H9 (cell line): ENCODE results near the gene AKT1S1. TPM values are rescaled to one million over a fixed set of nuclear protein-coding genes. Genes with fewer than 3 reads are reported as not detected.

Source experiments
- DNase-seq: peaks from one replicate; pipeline ENCODE4 v3.0.0-alpha.2; 2017
- H2AFZ ChIP-seq: one replicate; pipeline ENCODE4 v1.6.1; 2013; ENCODE audit warnings: mild to moderate bottlenecking, low read length, control low read depth, moderate library complexity
- H2AK5ac ChIP-seq: 2 replicates; pipeline ENCODE4 v1.6.1; 2013; ENCODE audit warnings: low read length, control low read depth, mixed read lengths; ENCODE audit not compliant: insufficient read length
- H2BK120ac ChIP-seq: one replicate; pipeline ENCODE4 v1.6.1; 2013; ENCODE audit warnings: low read depth, mild to moderate bottlenecking, low read length, control low read depth, inconsistent platforms; ENCODE audit not compliant: poor library complexity, severe bottlenecking
- H2BK12ac ChIP-seq: 2 replicates; pipeline ENCODE4 v1.6.1; 2013; ENCODE audit warnings: low read length, control low read depth, mixed read lengths, low read depth; ENCODE audit not compliant: insufficient read length
- H2BK15ac ChIP-seq: 2 replicates; pipeline ENCODE4 v1.6.1; 2013; ENCODE audit warnings: low read depth, low read length, control low read depth
- H2BK20ac ChIP-seq: one replicate; pipeline ENCODE4 v1.6.1; 2013; ENCODE audit warnings: low read depth, mild to moderate bottlenecking, low read length, control low read depth, inconsistent platforms; ENCODE audit not compliant: poor library complexity, severe bottlenecking
- H2BK5ac ChIP-seq: 2 replicates; pipeline ENCODE4 v1.6.1; 2013; ENCODE audit warnings: low read length, control low read depth, mixed read lengths; ENCODE audit not compliant: insufficient read length
- H3K14ac ChIP-seq: 2 replicates; pipeline ENCODE4 v1.6.1; 2013; ENCODE audit warnings: low read length, control low read depth; ENCODE audit not compliant: insufficient read depth
- H3K18ac ChIP-seq: 2 replicates; pipeline ENCODE4 v1.6.1; 2013; ENCODE audit warnings: low read depth, mild to moderate bottlenecking, mixed read lengths, low read length, control low read depth; ENCODE audit not compliant: insufficient read length
- H3K23ac ChIP-seq: 2 replicates; pipeline ENCODE4 v1.6.1; 2013; ENCODE audit warnings: low read length, control low read depth, mixed read lengths, low read depth; ENCODE audit not compliant: insufficient read length
- H3K23me2 ChIP-seq: 2 replicates; pipeline ENCODE4 v1.6.1; 2013; ENCODE audit warnings: low read depth, mild to moderate bottlenecking, mixed read lengths, low read length, control low read depth; ENCODE audit not compliant: insufficient read length, poor library complexity, severe bottlenecking
- H3K27ac ChIP-seq: 2 replicates; pipeline ENCODE4 v1.5.1; 2013; ENCODE audit warnings: low read length, control low read depth, mixed read lengths, low read depth; ENCODE audit not compliant: insufficient read length
- H3K27me3 ChIP-seq: 2 replicates; pipeline ENCODE4 v1.6.1; 2013; ENCODE audit warnings: low read length, control low read depth, inconsistent platforms; ENCODE audit not compliant: insufficient read depth
- H3K4ac ChIP-seq: 2 replicates; pipeline ENCODE4 v1.6.1; 2013; ENCODE audit warnings: low read depth, mild to moderate bottlenecking, control low read depth, inconsistent platforms, low read length, moderate library complexity
- H3K4me1 ChIP-seq: 2 replicates; pipeline ENCODE4 v1.6.1; 2013; ENCODE audit warnings: low read length, control low read depth, inconsistent platforms; ENCODE audit not compliant: insufficient read depth
- H3K4me2 ChIP-seq: 2 replicates; pipeline ENCODE4 v1.6.1; 2013; ENCODE audit warnings: low read length, control low read depth, mixed read lengths; ENCODE audit not compliant: insufficient read length, insufficient read depth
- H3K56ac ChIP-seq: 2 replicates; pipeline ENCODE4 v1.6.1; 2013; ENCODE audit warnings: low read depth, mild to moderate bottlenecking, mixed read lengths, low read length, control low read depth; ENCODE audit not compliant: insufficient read length
- H3K79me1 ChIP-seq: 2 replicates; pipeline ENCODE4 v1.6.1; 2013; ENCODE audit warnings: low read depth, mild to moderate bottlenecking, moderate library complexity, low read length, control low read depth, inconsistent platforms; ENCODE audit not compliant: insufficient read depth, poor library complexity, severe bottlenecking
- H3K79me2 ChIP-seq: 2 replicates; pipeline ENCODE4 v1.6.1; 2013; ENCODE audit warnings: low read length, control low read depth, inconsistent platforms; ENCODE audit not compliant: insufficient read depth
- H3K9ac ChIP-seq: 2 replicates; pipeline ENCODE4 v1.6.1; 2013; ENCODE audit warnings: low read length, control low read depth, mixed read lengths; ENCODE audit not compliant: insufficient read length; ENCODE audit errors: extremely low read depth
- H3K9me3 ChIP-seq: one replicate; pipeline ENCODE4 v1.6.1; 2013; ENCODE audit warnings: low read depth, low read length, inconsistent platforms; ENCODE audit not compliant: control insufficient read depth
- H3T11ph ChIP-seq: one replicate; pipeline ENCODE4 v1.6.1; 2013; ENCODE audit warnings: mild to moderate bottlenecking, low read length, control low read depth, inconsistent platforms
- H4K20me1 ChIP-seq: one replicate; pipeline ENCODE4 v1.6.1; 2013; ENCODE audit not compliant: control insufficient read depth, insufficient read length, insufficient read depth
- H4K5ac ChIP-seq: 2 replicates; pipeline ENCODE4 v1.6.1; 2013; ENCODE audit warnings: low read depth, mild to moderate bottlenecking, mixed read lengths, low read length, control low read depth; ENCODE audit not compliant: insufficient read length
- H4K8ac ChIP-seq: replicated peaks from 2 replicates; pipeline ENCODE4 v1.6.1; 2013; ENCODE audit warnings: low read length, control low read depth, mixed read lengths, low read depth; ENCODE audit not compliant: insufficient read length
- H4K91ac ChIP-seq: 2 replicates; pipeline ENCODE4 v1.6.1; 2013; ENCODE audit warnings: low read depth, mild to moderate bottlenecking, moderate library complexity, mixed read lengths, low read length, control low read depth; ENCODE audit not compliant: insufficient read length
- H3K27ac Mint-ChIP-seq, 3 experiments: 2 replicates in 2 of 3; 3 replicates in 1 of 3; pipeline ENCODE4 v1.8.0; 2020 to 2021; ENCODE audit warnings: mixed read lengths in 3 of 3, mild to moderate bottlenecking in 1 of 3, moderate library complexity in 1 of 3
- H3K27me3 Mint-ChIP-seq: 2 replicates; pipeline ENCODE4 v1.8.0; 2021; ENCODE audit warnings: low read depth, mild to moderate bottlenecking, moderate library complexity, mixed read lengths
- H3K36me3 Mint-ChIP-seq, 3 experiments: 2 replicates in 2 of 3; 3 replicates in 1 of 3; pipeline ENCODE4 v1.8.0; 2020 to 2021; ENCODE audit warnings: low read depth in 3 of 3, mixed read lengths in 3 of 3; ENCODE audit not compliant: insufficient read depth in 1 of 3
- H3K4me1 Mint-ChIP-seq, 2 experiments: 2 replicates each; pipeline ENCODE4 v1.8.0; 2020; ENCODE audit warnings: mixed read lengths in 2 of 2
- H3K4me3 Mint-ChIP-seq, 2 experiments: 2 replicates in 1 of 2; 3 replicates in 1 of 2; pipeline ENCODE4 v1.8.0; 2020 to 2021; ENCODE audit warnings: mild to moderate bottlenecking in 2 of 2, mixed read lengths in 2 of 2, moderate library complexity in 1 of 2
- H3K9me3 Mint-ChIP-seq, 2 experiments: 2 replicates in 1 of 2; 3 replicates in 1 of 2; pipeline ENCODE4 v1.8.0; 2020; ENCODE audit warnings: mild to moderate bottlenecking in 2 of 2, mixed read lengths in 2 of 2, moderate library complexity in 1 of 2
- CTCF ChIP-seq: fragments of 200-600 bp; sonication (generic); conservative IDR thresholded peaks from 3 replicates; pipeline ENCODE4 v1.8.0; 2021; ENCODE audit warnings: antibody characterized with exemption, mild to moderate bottlenecking
- WGBS: extraction: QIAGEN DNeasy Blood & Tissue Kit; methylation state at CpG from one replicate; pipeline ENCODE4 v1.1.7; 2013; ENCODE audit warnings: missing lambda C conversion rate, low lambda C conversion rate, mixed read lengths; ENCODE audit not compliant: insufficient read length; ENCODE audit errors: extremely low coverage; 5-methylcytosine and 5-hydroxymethylcytosine counted together
- total RNA-seq: library from RNA; stranded (reverse); gene quantifications from 2 replicates; pipeline ENCODE4 v1.2.1, GENCODE V29; 2021

Gene AKT1S1
- total RNA-seq, 1 experiment from 2014 or later: 43.5 TPM

GRCh38 chr19:49920624-49921363 is 43.6 kb upstream of the AKT1S1 start:
- DNase-seq: no peak
- no peak overlapping the region for H3T11ph ChIP-seq
- H3K4ac ChIP-seq: no peak overlapping the region
- H2BK15ac ChIP-seq: no peak overlapping the region
- Mint-ChIP-seq H3K4me1 (peaks cover 25 to 51% of the 10 kb centered on the region in 2 experiments), H3K36me3 (peaks cover 54 to 88% (median 82%) of the 10 kb centered on the region in 3 experiments), H3K4me3 (no peak overlapping the region), H3K27ac (peak overlapping the region; percentile 81 to 93 (median 91); a peak in 6 of 7 replicates), H3K9me3 (no peaks in the 10 kb centered on the region), H3K27me3 (no peaks in the 10 kb centered on the region)
- no peaks in the 10 kb centered on the region for H3K9me3 ChIP-seq
- H3K4me2 ChIP-seq: no peak overlapping the region
- H3K27me3 ChIP-seq: no peaks in the 10 kb centered on the region
- no peak overlapping the region for H4K91ac ChIP-seq
- WGBS: no CpG with 5 or more reads among the region's 24 CpGs
- H3K56ac ChIP-seq: no peak overlapping the region
- no peak overlapping the region for H3K9ac ChIP-seq
- no peak overlapping the region for H3K18ac ChIP-seq
- peaks cover 6% of the 10 kb centered on the region for H3K79me1 ChIP-seq
- H4K5ac ChIP-seq: no peak overlapping the region
- no peaks in the 10 kb centered on the region for H3K23me2 ChIP-seq
- no peak overlapping the region for H3K23ac ChIP-seq
- TF ChIP-seq CTCF: no peak
- no peak overlapping the region for H2BK120ac ChIP-seq
- no peaks in the 10 kb centered on the region for H3K4me1 ChIP-seq
- no peak overlapping the region for H2BK20ac ChIP-seq
- no peak overlapping the region for H2BK5ac ChIP-seq
- H2BK12ac ChIP-seq: no peak overlapping the region
- H3K27ac ChIP-seq: no peak overlapping the region
- H4K20me1 ChIP-seq: peaks cover 4% of the 10 kb centered on the region
- peaks cover 27% of the 10 kb centered on the region; the same call in 1 of the 2 replicates for H3K79me2 ChIP-seq
- no peak overlapping the region for H2AFZ ChIP-seq
- no peak overlapping the region for H4K8ac ChIP-seq
- H3K14ac ChIP-seq: no peak overlapping the region; the same call in 1 of the 2 replicates
- no peak overlapping the region for H2AK5ac ChIP-seq
